Measurements from ENCODE around the gene ULK4. TPM values are rescaled to one million over a fixed set of nuclear protein-coding genes. Genes with fewer than 3 reads are reported as not detected.

The ULK4 gene
- total and polyA plus RNA-seq, 2 of the 8 experiments (the other 6 are each of a cell fraction or from before 2014, with no cell fraction given) = 3.0 to 10.8 TPM

- Histone ChIP-seq H2BK15ac (ENCODE audit: low read length) (no peak overlapping the region), H2AK5ac (ENCODE audit: low read depth, low read length) (no peak overlapping the region), H3K56ac (replicated peaks; ENCODE audit: insufficient read length, low read depth, low read length) (no peak overlapping the region), H4K5ac (ENCODE audit: insufficient read length, low read depth, low read length) (peak overlapping the region; percentile 60), H3K9me3 (ENCODE audit: insufficient read depth in 2 of 2, low read depth in 1 of 2, low read length in 1 of 2) (no peaks in the 10 kb centered on the region), H4K91ac (replicated peaks; ENCODE audit: insufficient read length, low read length) (no peak overlapping the region), H3K4me2 (ENCODE audit: insufficient read depth in 1 of 2, low read depth in 2 of 2, low read length in 2 of 2) (peak overlapping the region; percentile 5 to 13; a peak in 1 of 4 replicates), H3K79me1 (ENCODE audit: low read depth, low read length) (no peaks in the 10 kb centered on the region), H2BK12ac (ENCODE audit: low read depth, low read length) (no peak overlapping the region), H3K36me3 (ENCODE audit: control insufficient read depth in 2 of 4, insufficient read depth in 4 of 4, low read length in 3 of 4) (no peaks in the 10 kb centered on the region), H3K4ac (replicated peaks; ENCODE audit: insufficient read length, low read depth, low read length) (peak overlapping the region; percentile 61), H3K4me3 (ENCODE audit: extremely low read depth in 1 of 4, insufficient read depth in 2 of 4, low read depth in 3 of 4, low read length in 4 of 4) (no peak overlapping the region), H2BK5ac (ENCODE audit: low read depth, low read length) (peak overlapping the region; percentile 84; the same call in 1 of the 2 replicates), H3K23me2 (ENCODE audit: low read depth, low read length) (no peaks in the 10 kb centered on the region), H3K23ac (ENCODE audit: insufficient read length) (no peak overlapping the region), H3K27me3 (replicated peaks in 1 of 4; ENCODE audit: control insufficient read depth in 3 of 4, extremely low read depth in 1 of 4, insufficient read depth in 3 of 4, low read length in 3 of 4) (no peaks in the 10 kb centered on the region), H2AFZ (ENCODE audit: low read length) (no peak overlapping the region), H2BK120ac (replicated peaks; ENCODE audit: low read depth, low read length) (peak overlapping the region; percentile 45), H4K8ac (ENCODE audit: extremely low read depth, insufficient read depth, low read length) (no peak overlapping the region), H3K14ac (ENCODE audit: insufficient read length) (no peak overlapping the region), H2BK20ac (ENCODE audit: low read length) (0 out of 2 replicates have a peak overlapping the region, but pooled peaks have one; percentile 53), H3K18ac (ENCODE audit: extremely low read depth, low read length) (peak overlapping the region; percentile 42; the same call in 1 of the 2 replicates), H3K27ac (ENCODE audit: low read depth, low read length) (no peak overlapping the region), H3K4me1 (replicated peaks in 1 of 4; ENCODE audit: control insufficient read depth in 3 of 4, insufficient read depth in 4 of 4, low read length in 3 of 4) (peaks cover 0 to 29% (median 13%) of the 10 kb centered on the region in 4 experiments; a peak in 6 of 7 replicates), H3K79me2 (ENCODE audit: control insufficient read depth in 1 of 2, insufficient read depth in 2 of 2, low read length in 2 of 2) (no peaks in the 10 kb centered on the region), H3K9ac (replicated peaks in 1 of 4; ENCODE audit: extremely low read depth in 1 of 4, low read depth in 3 of 4, low read length in 3 of 4) (no peak overlapping the region), H4K20me1 (replicated peaks in 1 of 2; ENCODE audit: control insufficient read depth in 1 of 2, insufficient read depth in 2 of 2, low read length in 2 of 2) (no peaks in the 10 kb centered on the region)
- FAIRE-seq = peak; percentile 84
- ChIA-PET POLR2A (ENCODE audit: partially characterized antibody) (interaction anchor here (1.0 kb wide), 1 partner anchor 163 kb away, joined by 4 read pairs; no protein-coding TSS in a partner anchor), CTCF (ENCODE audit: partially characterized antibody) (interaction anchor here (0.7 to 1.0 kb wide), 2 partner anchors 18 to 74 kb away, joined by 3 to 4 read pairs; no protein-coding TSS in a partner anchor)
- WGBS, 2 experiments (ENCODE audit: extremely low coverage in 1 of 2, insufficient coverage in 1 of 2, insufficient read length in 1 of 2, insufficient replicate concordance in 2 of 2, low coverage in 1 of 2, low lambda C conversion rate in 2 of 2, missing lambda C conversion rate in 1 of 2) = 49% methylated on average over 5 of the region's 5 CpGs; no CpG with 5 or more reads in 1 of the 2 experiments
- peak; percentile 67 to 82 for DNase-seq (ENCODE audit: low read depth in 1 of 2, low spot score in 2 of 2)
- peak; percentile 66; the same call in 1 of the 2 replicates for TF ChIP-seq KDM1A (IDR thresholded peaks at IDR 0.05; ENCODE audit: borderline replicate concordance, low read length)
- TF ChIP-seq EGR1 (IDR thresholded peaks at IDR 0.05; ENCODE audit: borderline replicate concordance, low read depth, low read length) = 0 out of 2 replicates have a peak, but pooled peaks have one; percentile 26
- TF ChIP-seq HDAC6 (IDR thresholded peaks at IDR 0.05; ENCODE audit: low read depth, low read length) = no peak
- TF ChIP-seq FOSL1 (IDR thresholded peaks at IDR 0.05; ENCODE audit: insufficient read depth, low read depth, low read length) = no peak
- no peak for TF ChIP-seq POU5F1 (IDR thresholded peaks at IDR 0.05; ENCODE audit: low read depth, low read length)
- TF ChIP-seq GABPA (IDR thresholded peaks at IDR 0.05; ENCODE audit: borderline replicate concordance, insufficient read depth, low read length) = no peak
- no peak for TF ChIP-seq CBX5 (IDR thresholded peaks at IDR 0.05; ENCODE audit: low read depth, low read length)
- no peak for TF ChIP-seq SIX5 (IDR thresholded peaks at IDR 0.05; ENCODE audit: low read depth, low read length)
- TF ChIP-seq TAF1 (IDR thresholded peaks at IDR 0.05; ENCODE audit: low read depth, low read length) = no peak
- TF ChIP-seq MAFK (IDR thresholded peaks at IDR 0.05; ENCODE audit: low read depth, low read length) = no peak
- TF ChIP-seq TCF12 (IDR thresholded peaks at IDR 0.05; ENCODE audit: low read depth, low read length) = peak; percentile 77; the same call in 1 of the 2 replicates
These were observed 599.0 kb downstream of the ULK4 start for GRCh38 chr3:41362638-41363559.

All from H1 (cell line).